ENCODE results near the gene UNCX.
A peak's percentile ranks its signal among the peaks of the same experiment; 100 is the strongest.
"Not testable (repeated sequence)": the region's sequence is repeated elsewhere in the genome, so short reads cannot be mapped to it uniquely, and the experiment has no call there.

UNCX gene

GRCh38 chr7:1189986-1190772 is 42.5 kb upstream of the UNCX start:
- no peaks in the 10 kb centered on the region for H3K27me3 ChIP-seq (ENCODE audit: low read length)
- H3K4me2 ChIP-seq (ENCODE audit: low read depth, low read length, poor library complexity, severe bottlenecking) = no peak overlapping the region
- no peaks in the 10 kb centered on the region for H3F3A ChIP-seq (ENCODE audit: insufficient read depth)
- no peak overlapping the region for H3K27ac ChIP-seq (ENCODE audit: low read depth, low read length)
- no peak for TF ChIP-seq CTCF (IDR thresholded peaks at IDR 0.05; ENCODE audit: insufficient read depth, low read length, poor library complexity, severe bottlenecking)
- TF ChIP-seq EZH2phosphoT487 (conservative IDR thresholded peaks at IDR 0.05; ENCODE audit: low read length) = no peak
- no peaks in the 10 kb centered on the region for H4K20me1 ChIP-seq (ENCODE audit: low read depth, low read length)
- no peak overlapping the region for H3K4me3 ChIP-seq (ENCODE audit: insufficient read depth, low read length, poor library complexity, severe bottlenecking)
- H3K9me3 ChIP-seq (ENCODE audit: insufficient read depth, low read length) = no peaks in the 10 kb centered on the region
- no peak overlapping the region for H2AFZ ChIP-seq (ENCODE audit: low read depth, low read length, severe bottlenecking)
- H3K36me3 ChIP-seq (ENCODE audit: low read length) = no peaks in the 10 kb centered on the region
- no peak overlapping the region for H3K9ac ChIP-seq (ENCODE audit: low read length)
- no peaks in the 10 kb centered on the region for H3K79me2 ChIP-seq (ENCODE audit: insufficient read depth, low read length)
- H3K9me2 ChIP-seq (replicated peaks; ENCODE audit: insufficient read depth, low read length) = no peaks in the 10 kb centered on the region

DNA sequence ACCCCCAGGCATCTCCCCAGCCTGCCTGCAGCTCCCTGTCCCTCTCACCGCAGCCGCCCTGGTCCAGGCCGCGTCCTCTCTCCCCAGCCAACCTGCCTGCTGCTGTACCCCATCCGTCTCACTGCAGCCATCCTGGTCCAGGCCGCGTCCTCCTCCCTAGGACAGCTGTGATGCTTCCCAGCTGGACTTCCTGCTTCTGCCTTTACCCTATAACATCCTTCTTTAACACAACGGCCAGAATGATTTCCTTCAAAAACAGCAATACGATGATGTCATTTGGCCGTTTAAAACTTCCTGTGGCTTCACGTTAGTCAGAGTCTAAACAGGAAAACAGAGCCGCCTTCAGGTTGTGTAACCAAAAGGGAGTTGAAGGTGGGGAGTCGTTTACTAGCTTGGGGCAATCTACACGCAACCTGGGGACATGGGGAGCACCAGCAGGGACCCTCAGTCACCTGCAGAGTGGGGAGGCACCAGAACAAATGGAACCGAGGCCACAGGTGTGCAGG is 40.4 kb upstream of the UNCX start:
- Histone ChIP-seq H3K79me2 (ENCODE audit: insufficient read depth, low read length) (no peaks in the 10 kb centered on the region), H3K9me2 (replicated peaks; ENCODE audit: insufficient read depth, low read length) (no peaks in the 10 kb centered on the region), H3K27me3 (ENCODE audit: low read length) (no peaks in the 10 kb centered on the region), H3K27ac (ENCODE audit: low read depth, low read length) (no peak overlapping the region), H3F3A (ENCODE audit: insufficient read depth) (no peaks in the 10 kb centered on the region), H3K36me3 (ENCODE audit: low read length) (no peaks in the 10 kb centered on the region), H4K20me1 (ENCODE audit: low read depth, low read length) (no peaks in the 10 kb centered on the region), H3K4me2 (ENCODE audit: low read depth, low read length, poor library complexity, severe bottlenecking) (no peak overlapping the region), H2AFZ (ENCODE audit: low read depth, low read length, severe bottlenecking) (no peak overlapping the region), H3K4me3 (ENCODE audit: insufficient read depth, low read length, poor library complexity, severe bottlenecking) (no peak overlapping the region), H3K9ac (ENCODE audit: low read length) (no peak overlapping the region), H3K9me3 (ENCODE audit: insufficient read depth, low read length) (no peaks in the 10 kb centered on the region)
- TF ChIP-seq EZH2phosphoT487 (conservative IDR thresholded peaks at IDR 0.05; ENCODE audit: low read length) (no peak), CTCF (IDR thresholded peaks at IDR 0.05; ENCODE audit: insufficient read depth, low read length, poor library complexity, severe bottlenecking) (no peak)

DNA sequence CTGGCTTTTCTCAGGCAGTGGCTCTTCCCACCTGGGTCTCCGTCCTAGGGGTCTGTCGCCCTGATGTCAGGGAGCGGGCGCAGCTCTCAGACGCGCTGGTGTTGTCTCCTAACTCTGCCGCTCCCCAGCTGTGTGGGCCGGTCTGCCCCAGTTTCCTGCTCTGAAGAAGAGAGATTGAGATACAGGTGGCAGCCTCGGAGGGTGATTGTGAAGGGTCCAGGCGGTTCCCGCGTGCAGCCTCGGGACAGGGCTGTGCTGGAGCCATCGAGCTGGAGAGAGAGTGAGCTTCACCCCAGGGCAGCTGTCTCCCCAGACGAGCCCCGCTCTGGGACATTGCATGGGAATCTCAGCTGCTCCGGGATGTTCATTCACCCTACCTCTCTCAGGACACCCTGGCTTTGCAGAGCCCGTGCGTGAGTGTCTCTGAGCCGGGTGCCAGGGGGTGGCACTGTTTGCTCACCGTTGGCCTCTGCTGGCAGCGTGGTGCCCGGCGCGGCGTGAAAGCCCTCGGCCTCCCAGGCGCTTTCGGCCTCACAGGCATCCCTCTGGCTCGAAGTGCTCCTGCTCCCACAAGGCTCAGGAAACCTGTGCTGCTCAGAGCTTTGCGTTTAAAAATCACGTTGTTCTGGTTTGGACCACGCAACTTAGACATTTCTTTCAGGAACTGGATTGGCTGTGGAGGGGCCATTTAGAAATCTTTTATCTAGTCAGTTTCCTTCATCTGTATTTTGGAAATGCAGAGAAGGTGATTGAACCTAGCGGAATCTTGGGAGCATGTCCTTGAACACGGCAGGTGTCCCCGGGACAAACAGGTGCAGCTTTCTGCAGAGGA is 38.9 kb upstream of the UNCX start:
- no peak overlapping the region for H2AFZ ChIP-seq (ENCODE audit: low read depth, low read length, severe bottlenecking)

GRCh38 chr7:1196441-1196840 is 36.2 kb upstream of the UNCX start:
- H3K27ac ChIP-seq (ENCODE audit: low read depth, low read length); H3K27me3 ChIP-seq (ENCODE audit: low read length); H3K36me3 ChIP-seq (ENCODE audit: low read length); H3K9me2 ChIP-seq (replicated peaks; ENCODE audit: insufficient read depth, low read length); H3F3A ChIP-seq (ENCODE audit: insufficient read depth); H3K79me2 ChIP-seq (ENCODE audit: insufficient read depth, low read length); H2AFZ ChIP-seq (ENCODE audit: low read depth, low read length, severe bottlenecking); H3K4me2 ChIP-seq (ENCODE audit: low read depth, low read length, poor library complexity, severe bottlenecking); H3K4me3 ChIP-seq (ENCODE audit: insufficient read depth, low read length, poor library complexity, severe bottlenecking); H3K9ac ChIP-seq (ENCODE audit: low read length); H4K20me1 ChIP-seq (ENCODE audit: low read depth, low read length); H3K9me3 ChIP-seq (ENCODE audit: insufficient read depth, low read length): not testable (repeated sequence)

More for the DNA sequence above, 38.9 kb upstream of the UNCX start:
- H3K9me3 ChIP-seq (ENCODE audit: insufficient read depth, low read length) = no peaks in the 10 kb centered on the region
- H3K79me2 ChIP-seq (ENCODE audit: insufficient read depth, low read length) = no peaks in the 10 kb centered on the region
- no peak overlapping the region for H3K27ac ChIP-seq (ENCODE audit: low read depth, low read length)
- H3K27me3 ChIP-seq (ENCODE audit: low read length) = no peaks in the 10 kb centered on the region
- H3K9ac ChIP-seq (ENCODE audit: low read length) = no peak overlapping the region
- no peaks in the 10 kb centered on the region for H4K20me1 ChIP-seq (ENCODE audit: low read depth, low read length)
- no peaks in the 10 kb centered on the region for H3F3A ChIP-seq (ENCODE audit: insufficient read depth)
- no peak overlapping the region for H3K4me2 ChIP-seq (ENCODE audit: low read depth, low read length, poor library complexity, severe bottlenecking)
- H3K9me2 ChIP-seq (replicated peaks; ENCODE audit: insufficient read depth, low read length) = no peaks in the 10 kb centered on the region
- no peak overlapping the region for H3K4me3 ChIP-seq (ENCODE audit: insufficient read depth, low read length, poor library complexity, severe bottlenecking)
- H3K36me3 ChIP-seq (ENCODE audit: low read length) = no peaks in the 10 kb centered on the region
- TF ChIP-seq EZH2phosphoT487 (conservative IDR thresholded peaks at IDR 0.05; ENCODE audit: low read length) (no peak), CTCF (IDR thresholded peaks at IDR 0.05; ENCODE audit: insufficient read depth, low read length, poor library complexity, severe bottlenecking) (peak; percentile 60)
